ENCODE data around the gene GRHPR. TPM values are rescaled to one million over a fixed set of nuclear protein-coding genes. Genes with fewer than 3 reads are reported as not detected.
A peak's percentile ranks its signal among the peaks of the same experiment; 100 is the strongest.

GRHPR gene
- total and polyA plus RNA-seq, 4 donors = 125 to 524 (median 294) TPM

DNA sequence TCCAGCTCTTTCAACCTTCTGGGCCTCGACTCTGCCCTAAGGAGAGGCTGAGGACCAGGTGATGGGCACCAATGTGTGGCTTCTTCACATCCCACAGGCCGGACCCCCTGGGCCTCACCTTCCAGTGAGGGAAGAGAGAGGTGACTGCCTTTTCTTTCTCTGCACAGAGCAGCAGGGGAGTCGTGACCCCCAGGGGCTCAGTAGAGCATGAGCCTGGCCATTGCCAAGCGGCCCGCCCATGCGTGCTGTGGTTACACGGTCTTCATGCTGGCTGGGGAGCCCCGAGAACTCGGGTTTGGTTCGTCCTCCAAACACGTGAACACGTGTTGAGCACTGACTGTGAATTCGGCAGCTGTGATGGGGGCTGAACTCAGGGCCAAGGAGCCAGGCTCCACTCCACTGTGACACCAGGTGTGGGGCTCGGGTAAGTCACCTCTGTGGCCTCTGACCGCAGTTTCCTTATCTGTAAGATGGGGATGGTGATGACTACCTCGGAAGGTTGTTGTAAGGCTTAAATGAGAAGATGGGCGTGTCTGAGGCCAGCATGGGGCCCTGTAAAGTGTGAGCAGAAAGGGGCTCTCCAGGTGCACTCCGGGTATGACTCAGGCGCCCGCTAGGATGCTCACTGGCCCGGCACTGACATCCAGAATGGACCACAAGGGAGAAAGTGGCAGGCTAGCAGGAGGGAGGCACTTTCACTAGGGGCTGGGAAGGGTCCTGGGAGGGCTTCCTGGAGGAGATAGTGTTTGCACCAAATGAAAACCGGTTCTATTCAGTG, 13.4 kb upstream of the GRHPR start (continued):
- no peak for TF ChIP-seq GABPA (IDR thresholded peaks at IDR 0.05 in 1 of 2, conservative IDR thresholded peaks at IDR 0.05 in 1 of 2)
- no peak for TF ChIP-seq YY1 (IDR thresholded peaks at IDR 0.05)
- TF ChIP-seq, protein P1, sequence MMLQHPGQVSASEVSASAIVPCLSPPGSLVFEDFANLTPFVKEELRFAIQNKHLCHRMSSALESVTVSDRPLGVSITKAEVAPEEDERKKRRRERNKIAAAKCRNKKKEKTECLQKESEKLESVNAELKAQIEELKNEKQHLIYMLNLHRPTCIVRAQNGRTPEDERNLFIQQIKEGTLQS (IDR thresholded peaks at IDR 0.05) = no peak
- no peak for TF ChIP-seq JUND (IDR thresholded peaks at IDR 0.05)
- TF ChIP-seq, protein P2, sequence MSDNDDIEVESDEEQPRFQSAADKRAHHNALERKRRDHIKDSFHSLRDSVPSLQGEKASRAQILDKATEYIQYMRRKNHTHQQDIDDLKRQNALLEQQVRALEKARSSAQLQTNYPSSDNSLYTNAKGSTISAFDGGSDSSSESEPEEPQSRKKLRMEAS (IDR thresholded peaks at IDR 0.05) = no peak

DNA sequence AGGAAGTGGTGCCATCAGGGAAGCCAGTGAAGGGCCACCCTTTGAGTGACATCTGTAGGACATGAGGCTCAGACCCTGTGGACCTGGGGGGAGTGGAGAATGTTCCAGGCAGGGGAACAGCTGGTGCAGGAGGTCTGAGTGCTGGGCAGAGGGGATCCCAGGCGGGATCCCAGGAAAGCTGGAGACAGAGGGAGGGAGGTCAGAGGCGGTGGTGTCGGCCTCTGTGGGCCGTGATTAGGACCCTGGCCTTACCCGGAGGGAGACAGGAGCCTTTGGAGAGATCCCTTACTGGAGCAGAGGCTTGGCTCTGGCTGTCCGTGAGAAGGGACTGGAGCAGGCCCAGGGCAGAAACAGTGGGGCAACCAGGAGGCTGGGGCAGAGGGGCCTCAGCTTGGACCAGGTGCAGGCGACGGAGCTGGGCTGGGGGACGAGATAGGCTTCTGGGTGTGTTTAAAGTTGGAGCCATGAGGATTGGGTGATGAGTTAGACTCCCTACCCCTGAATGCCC, 12.1 kb upstream of the GRHPR start:
- no peaks in the 10 kb centered on the region for H3K9me3 ChIP-seq (ENCODE audit: control insufficient read depth in 4 of 4, low read length in 3 of 4)

DNA sequence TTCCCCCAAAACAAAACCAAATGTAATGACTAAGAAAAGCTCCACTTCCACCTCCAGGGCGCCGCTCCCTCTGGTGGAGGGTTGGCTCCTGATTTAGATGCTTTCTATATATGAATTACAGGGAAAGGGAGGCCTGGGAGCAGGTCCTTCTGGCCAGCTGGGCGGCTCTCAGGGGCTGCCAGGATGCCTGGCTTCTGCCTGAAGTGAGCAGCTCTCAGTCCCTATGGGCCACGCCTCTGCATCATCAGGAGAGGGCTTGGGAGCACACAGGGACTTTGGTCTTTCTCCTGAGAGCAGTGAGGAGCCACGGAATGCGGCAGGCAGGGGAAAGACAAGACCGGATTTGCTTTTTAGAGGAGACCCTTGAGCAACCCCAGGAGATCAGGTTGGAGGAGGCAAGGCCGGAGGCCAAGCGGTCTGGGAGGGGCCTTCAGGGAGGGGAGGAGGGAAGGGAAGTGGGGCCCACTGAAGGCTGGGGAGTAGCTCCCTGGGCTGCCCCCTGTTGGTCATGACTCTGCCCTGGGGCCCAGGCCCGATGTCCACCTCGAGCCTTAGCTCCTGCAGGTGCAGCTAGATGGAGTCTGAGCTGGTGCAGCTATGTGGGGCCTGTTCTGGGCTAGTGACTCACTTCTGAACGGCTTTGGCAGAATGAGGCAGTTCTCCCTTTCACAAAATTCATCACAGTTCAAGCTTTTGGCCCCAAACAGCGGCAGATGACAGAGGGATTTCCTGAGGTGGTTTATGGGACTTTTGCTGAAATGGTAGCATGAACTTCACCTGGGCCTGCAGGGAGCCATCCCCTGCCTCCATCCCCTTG, 11.3 kb upstream of the GRHPR start:
- Histone ChIP-seq H3K27ac (ENCODE audit: low read depth in 1 of 2, low read length in 2 of 2) (no peak overlapping the region), H3K9me3 (ENCODE audit: control insufficient read depth in 4 of 4, low read length in 3 of 4) (no peaks in the 10 kb centered on the region), H3K9ac (ENCODE audit: low read depth in 1 of 2, low read length in 2 of 2) (no peak overlapping the region), H3K4me3 (ENCODE audit: low read depth in 1 of 3, low read length in 3 of 3) (no peak overlapping the region), H3K36me3 (ENCODE audit: control insufficient read depth in 4 of 4, insufficient read depth in 3 of 4, low read depth in 1 of 4, low read length in 3 of 4) (no peaks in the 10 kb centered on the region), H3K27me3 (ENCODE audit: control insufficient read depth in 4 of 4, insufficient read depth in 4 of 4, low read length in 3 of 4) (no peaks in the 10 kb centered on the region), H3K4me1 (ENCODE audit: control insufficient read depth in 4 of 4, insufficient read depth in 4 of 4, low read length in 3 of 4) (peaks cover 4 to 13% (median 8%) of the 10 kb centered on the region in 4 donors)
- no peak for DNase-seq (ENCODE audit: low spot score)
- 82% methylated on average over 12 of the region's 13 CpGs for WGBS
- TF ChIP-seq, protein P3, sequence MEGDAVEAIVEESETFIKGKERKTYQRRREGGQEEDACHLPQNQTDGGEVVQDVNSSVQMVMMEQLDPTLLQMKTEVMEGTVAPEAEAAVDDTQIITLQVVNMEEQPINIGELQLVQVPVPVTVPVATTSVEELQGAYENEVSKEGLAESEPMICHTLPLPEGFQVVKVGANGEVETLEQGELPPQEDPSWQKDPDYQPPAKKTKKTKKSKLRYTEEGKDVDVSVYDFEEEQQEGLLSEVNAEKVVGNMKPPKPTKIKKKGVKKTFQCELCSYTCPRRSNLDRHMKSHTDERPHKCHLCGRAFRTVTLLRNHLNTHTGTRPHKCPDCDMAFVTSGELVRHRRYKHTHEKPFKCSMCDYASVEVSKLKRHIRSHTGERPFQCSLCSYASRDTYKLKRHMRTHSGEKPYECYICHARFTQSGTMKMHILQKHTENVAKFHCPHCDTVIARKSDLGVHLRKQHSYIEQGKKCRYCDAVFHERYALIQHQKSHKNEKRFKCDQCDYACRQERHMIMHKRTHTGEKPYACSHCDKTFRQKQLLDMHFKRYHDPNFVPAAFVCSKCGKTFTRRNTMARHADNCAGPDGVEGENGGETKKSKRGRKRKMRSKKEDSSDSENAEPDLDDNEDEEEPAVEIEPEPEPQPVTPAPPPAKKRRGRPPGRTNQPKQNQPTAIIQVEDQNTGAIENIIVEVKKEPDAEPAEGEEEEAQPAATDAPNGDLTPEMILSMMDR (IDR thresholded peaks at IDR 0.05; ENCODE audit: low read depth, low read length, missing input control) = peak; percentile 16
- TF ChIP-seq SP1 (IDR thresholded peaks at IDR 0.05) (no peak), GABPA (IDR thresholded peaks at IDR 0.05 in 1 of 2, conservative IDR thresholded peaks at IDR 0.05 in 1 of 2) (no peak), FOXA2 (IDR thresholded peaks at IDR 0.05) (no peak), TAF1 (conservative IDR thresholded peaks at IDR 0.05) (no peak), JUND (IDR thresholded peaks at IDR 0.05) (no peak), RAD21 (IDR thresholded peaks at IDR 0.05) (peak in 1 of 2 donors; percentile 34), FOXA1 (IDR thresholded peaks at IDR 0.05) (no peak)
- TF ChIP-seq, protein P4, sequence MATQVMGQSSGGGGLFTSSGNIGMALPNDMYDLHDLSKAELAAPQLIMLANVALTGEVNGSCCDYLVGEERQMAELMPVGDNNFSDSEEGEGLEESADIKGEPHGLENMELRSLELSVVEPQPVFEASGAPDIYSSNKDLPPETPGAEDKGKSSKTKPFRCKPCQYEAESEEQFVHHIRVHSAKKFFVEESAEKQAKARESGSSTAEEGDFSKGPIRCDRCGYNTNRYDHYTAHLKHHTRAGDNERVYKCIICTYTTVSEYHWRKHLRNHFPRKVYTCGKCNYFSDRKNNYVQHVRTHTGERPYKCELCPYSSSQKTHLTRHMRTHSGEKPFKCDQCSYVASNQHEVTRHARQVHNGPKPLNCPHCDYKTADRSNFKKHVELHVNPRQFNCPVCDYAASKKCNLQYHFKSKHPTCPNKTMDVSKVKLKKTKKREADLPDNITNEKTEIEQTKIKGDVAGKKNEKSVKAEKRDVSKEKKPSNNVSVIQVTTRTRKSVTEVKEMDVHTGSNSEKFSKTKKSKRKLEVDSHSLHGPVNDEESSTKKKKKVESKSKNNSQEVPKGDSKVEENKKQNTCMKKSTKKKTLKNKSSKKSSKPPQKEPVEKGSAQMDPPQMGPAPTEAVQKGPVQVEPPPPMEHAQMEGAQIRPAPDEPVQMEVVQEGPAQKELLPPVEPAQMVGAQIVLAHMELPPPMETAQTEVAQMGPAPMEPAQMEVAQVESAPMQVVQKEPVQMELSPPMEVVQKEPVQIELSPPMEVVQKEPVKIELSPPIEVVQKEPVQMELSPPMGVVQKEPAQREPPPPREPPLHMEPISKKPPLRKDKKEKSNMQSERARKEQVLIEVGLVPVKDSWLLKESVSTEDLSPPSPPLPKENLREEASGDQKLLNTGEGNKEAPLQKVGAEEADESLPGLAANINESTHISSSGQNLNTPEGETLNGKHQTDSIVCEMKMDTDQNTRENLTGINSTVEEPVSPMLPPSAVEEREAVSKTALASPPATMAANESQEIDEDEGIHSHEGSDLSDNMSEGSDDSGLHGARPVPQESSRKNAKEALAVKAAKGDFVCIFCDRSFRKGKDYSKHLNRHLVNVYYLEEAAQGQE (IDR thresholded peaks at IDR 0.05) = no peak
- TF ChIP-seq, protein P5, sequence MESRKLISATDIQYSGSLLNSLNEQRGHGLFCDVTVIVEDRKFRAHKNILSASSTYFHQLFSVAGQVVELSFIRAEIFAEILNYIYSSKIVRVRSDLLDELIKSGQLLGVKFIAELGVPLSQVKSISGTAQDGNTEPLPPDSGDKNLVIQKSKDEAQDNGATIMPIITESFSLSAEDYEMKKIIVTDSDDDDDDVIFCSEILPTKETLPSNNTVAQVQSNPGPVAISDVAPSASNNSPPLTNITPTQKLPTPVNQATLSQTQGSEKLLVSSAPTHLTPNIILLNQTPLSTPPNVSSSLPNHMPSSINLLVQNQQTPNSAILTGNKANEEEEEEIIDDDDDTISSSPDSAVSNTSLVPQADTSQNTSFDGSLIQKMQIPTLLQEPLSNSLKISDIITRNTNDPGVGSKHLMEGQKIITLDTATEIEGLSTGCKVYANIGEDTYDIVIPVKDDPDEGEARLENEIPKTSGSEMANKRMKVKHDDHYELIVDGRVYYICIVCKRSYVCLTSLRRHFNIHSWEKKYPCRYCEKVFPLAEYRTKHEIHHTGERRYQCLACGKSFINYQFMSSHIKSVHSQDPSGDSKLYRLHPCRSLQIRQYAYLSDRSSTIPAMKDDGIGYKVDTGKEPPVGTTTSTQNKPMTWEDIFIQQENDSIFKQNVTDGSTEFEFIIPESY (IDR thresholded peaks at IDR 0.05) = no peak

More for the DNA sequence above, 12.1 kb upstream of the GRHPR start:
- DNase-seq (ENCODE audit: low spot score) = no peak
- Histone ChIP-seq H3K36me3 (ENCODE audit: control insufficient read depth in 4 of 4, insufficient read depth in 3 of 4, low read depth in 1 of 4, low read length in 3 of 4) (no peaks in the 10 kb centered on the region), H3K9ac (ENCODE audit: low read depth in 1 of 2, low read length in 2 of 2) (no peak overlapping the region), H3K4me3 (ENCODE audit: low read depth in 1 of 3, low read length in 3 of 3) (no peak overlapping the region), H3K27ac (ENCODE audit: low read depth in 1 of 2, low read length in 2 of 2) (no peak overlapping the region), H3K4me1 (ENCODE audit: control insufficient read depth in 4 of 4, insufficient read depth in 4 of 4, low read length in 3 of 4) (peaks cover 1 to 6% (median 1%) of the 10 kb centered on the region in 4 donors), H3K27me3 (ENCODE audit: control insufficient read depth in 4 of 4, insufficient read depth in 4 of 4, low read length in 3 of 4) (no peaks in the 10 kb centered on the region)
- TF ChIP-seq FOXA2 (IDR thresholded peaks at IDR 0.05) = no peak
- TF ChIP-seq TAF1 (conservative IDR thresholded peaks at IDR 0.05) = no peak
- no peak for TF ChIP-seq EGR1 (IDR thresholded peaks at IDR 0.05; ENCODE audit: low read depth in 2 of 2)
- TF ChIP-seq RXRA (IDR thresholded peaks at IDR 0.05) = no peak
- TF ChIP-seq FOXA1 (IDR thresholded peaks at IDR 0.05) = no peak
- TF ChIP-seq GABPA (IDR thresholded peaks at IDR 0.05 in 1 of 2, conservative IDR thresholded peaks at IDR 0.05 in 1 of 2) = no peak
- TF ChIP-seq YY1 (IDR thresholded peaks at IDR 0.05) = no peak
- no peak for TF ChIP-seq NR2F2 (IDR thresholded peaks at IDR 0.05)
- TF ChIP-seq HNF4G (IDR thresholded peaks at IDR 0.05) = no peak
- TF ChIP-seq, protein P3 (IDR thresholded peaks at IDR 0.05; ENCODE audit: low read depth, low read length, missing input control) = no peak
- 94% methylated on average over 9 of the region's 9 CpGs for WGBS

All from liver (tissue), 9 donors.